HepG2 (cell line): ENCODE data around the gene DENND10. TPM values are rescaled to one million over a fixed set of nuclear protein-coding genes. Genes with fewer than 3 reads are reported as not detected.

ENCODE experiments used
- ARNTL ChIP-seq: sonication (generic); formaldehyde crosslinking; IDR thresholded peaks from 2 replicates; pipeline ENCODE4 v1.4.0; 2020; ENCODE audit warnings: mild to moderate bottlenecking, missing genetic modification reagents
- CCDC6 ChIP-seq: sonication (generic); formaldehyde crosslinking; IDR thresholded peaks from 2 replicates; pipeline ENCODE4 v1.8.1; 2022; ENCODE audit warnings: mild to moderate bottlenecking, missing genetic modification reagents, moderate library complexity
- CHD4 ChIP-seq: fragments of 200-600 bp; sonication (generic); IDR thresholded peaks from 2 replicates; pipeline ENCODE4 v1.7.0; 2017; ENCODE audit warnings: mild to moderate bottlenecking, low read length, borderline replicate concordance
- GATAD2A ChIP-seq: IDR thresholded peaks from 2 replicates; pipeline ENCODE4 v1.6.1; 2016
- HNRNPL ChIP-seq: fragments of 200-400 bp; formaldehyde crosslinking; IDR thresholded peaks from 2 replicates; pipeline ENCODE4 v1.6.1; 2017; ENCODE audit warnings: mild to moderate bottlenecking, low read depth, low read length
- ISL2 ChIP-seq: sonication (generic); formaldehyde crosslinking; IDR thresholded peaks from 2 replicates; pipeline ENCODE4 v1.5.0; 2020; ENCODE audit warnings: missing genetic modification reagents
- KAT7 ChIP-seq: IDR thresholded peaks from 2 replicates; pipeline ENCODE4 v1.6.1; 2018; ENCODE audit warnings: borderline replicate concordance, missing compliant biosample characterization
- KLF6 ChIP-seq: IDR thresholded peaks from 2 replicates; pipeline ENCODE4 v1.8.0; 2016; ENCODE audit warnings: missing biosample characterization, missing genetic modification reagents
- KMT2A ChIP-seq: sonication (generic); formaldehyde crosslinking; IDR thresholded peaks from 2 replicates; pipeline ENCODE4 v1.4.0; 2020; ENCODE audit warnings: missing genetic modification reagents
- MIXL1 ChIP-seq: IDR thresholded peaks from 2 replicates; pipeline ENCODE4 v1.6.1; 2016
- MYC ChIP-seq: sonication (generic); formaldehyde crosslinking; IDR thresholded peaks from 2 replicates; pipeline ENCODE4 v1.9.0; 2021; ENCODE audit warnings: missing genetic modification reagents, borderline replicate concordance
- PITX1 ChIP-seq: sonication (generic); formaldehyde crosslinking; IDR thresholded peaks from 2 replicates; pipeline ENCODE4 v1.5.1; 2020; ENCODE audit warnings: mild to moderate bottlenecking, missing genetic modification reagents
- PLRG1 ChIP-seq: fragments of 450-650 bp; conservative IDR thresholded peaks from 2 replicates; pipeline ENCODE4 v1.6.1; 2016
- ZNF549 ChIP-seq: sonication (generic); formaldehyde crosslinking; IDR thresholded peaks from 2 replicates; pipeline ENCODE4 v1.5.0; 2020; ENCODE audit warnings: missing genetic modification reagents
- ZNF605 ChIP-seq: sonication (generic); formaldehyde crosslinking; IDR thresholded peaks from 2 replicates; pipeline ENCODE4 v1.8.0; 2022; ENCODE audit warnings: mild to moderate bottlenecking, missing genetic modification reagents
- ZNF644 ChIP-seq: IDR thresholded peaks from 2 replicates; pipeline ENCODE4 v1.6.1; 2016; ENCODE audit warnings: low read depth
- ZNF678 ChIP-seq: sonication (generic); formaldehyde crosslinking; IDR thresholded peaks from 2 replicates; pipeline ENCODE4 v1.4.0; 2020; ENCODE audit warnings: mild to moderate bottlenecking, missing genetic modification reagents
- ZNF788 ChIP-seq: sonication (generic); formaldehyde crosslinking; IDR thresholded peaks from 2 replicates; pipeline ENCODE4 v1.5.0; 2020; ENCODE audit warnings: mild to moderate bottlenecking, missing genetic modification reagents, borderline replicate concordance
- ZNF850 ChIP-seq: sonication (generic); formaldehyde crosslinking; conservative IDR thresholded peaks from 2 replicates; pipeline ENCODE4 v1.9.0; 2021; ENCODE audit warnings: mild to moderate bottlenecking, missing genetic modification reagents
- polyA plus RNA-seq, 8 experiments: library from polyadenylated mRNA; depleted of rRNA in 3 of 8; stranded (reverse) in 7 of 8; unstranded in 1 of 8; fragments of >200 nt; fragmentation: Illumina TruSeq in 4 of 8; extraction: Trizol in 4 of 8; gene quantifications; 2 replicates each; pipeline versions ENCODE4 v1.2.1 to v1.2.3, GENCODE V29; 2011 to 2016; ENCODE audit warnings: low read depth in 4 of 8, missing spikeins in 1 of 8, mixed read lengths in 1 of 8; ENCODE audit not compliant: insufficient read depth in 1 of 8
- total RNA-seq, 5 experiments: library from RNA; depleted of rRNA; stranded (reverse); fragments of >200 nt; fragmentation: Illumina TruSeq; extraction: Trizol; gene quantifications; 2 replicates each; pipeline ENCODE4 v1.2.3, GENCODE V29; 2016; ENCODE audit warnings: low read depth in 1 of 5
- TF ChIP-seq, protein P1 (sequence below), 2 experiments: sonication (generic) in 1 of 2; formaldehyde crosslinking in 1 of 2; IDR thresholded peaks; 2 replicates each; pipeline versions ENCODE4 v1.4.0 to v1.6.1; 2018 to 2020; ENCODE audit warnings: missing genetic modification reagents in 2 of 2, borderline replicate concordance in 1 of 2, low read depth in 1 of 2, mild to moderate bottlenecking in 1 of 2, missing biosample characterization in 1 of 2
- TF ChIP-seq, protein P2 (sequence below): sonication (generic); formaldehyde crosslinking; IDR thresholded peaks from 2 replicates; pipeline ENCODE4 v1.8.1; 2023; ENCODE audit warnings: mild to moderate bottlenecking, missing genetic modification reagents
- TF ChIP-seq, protein P3 (sequence below): IDR thresholded peaks from 2 replicates; pipeline ENCODE4 v1.6.1; 2016; ENCODE audit warnings: missing biosample characterization, missing genetic modification reagents, low read depth
- TF ChIP-seq, protein P4 (sequence below): IDR thresholded peaks from 2 replicates; pipeline ENCODE4 v1.6.1; 2016; ENCODE audit warnings: missing compliant biosample characterization, missing genetic modification reagents, borderline replicate concordance
- TF ChIP-seq, protein P5 (sequence below): sonication (generic); formaldehyde crosslinking; IDR thresholded peaks from 2 replicates; pipeline ENCODE4 v1.8.1; 2023; ENCODE audit warnings: mild to moderate bottlenecking, missing genetic modification reagents, borderline replicate concordance
- TF ChIP-seq, protein P6 (sequence below): sonication (generic); formaldehyde crosslinking; conservative IDR thresholded peaks from 2 replicates; pipeline ENCODE4 v1.4.0; 2020; ENCODE audit warnings: missing genetic modification reagents

Gene DENND10
- total and polyA plus RNA-seq, 2 of the 13 experiments (the other 11 are each of a cell fraction or from before 2014, with no cell fraction given): 43.7 to 78.8 TPM

DNA sequence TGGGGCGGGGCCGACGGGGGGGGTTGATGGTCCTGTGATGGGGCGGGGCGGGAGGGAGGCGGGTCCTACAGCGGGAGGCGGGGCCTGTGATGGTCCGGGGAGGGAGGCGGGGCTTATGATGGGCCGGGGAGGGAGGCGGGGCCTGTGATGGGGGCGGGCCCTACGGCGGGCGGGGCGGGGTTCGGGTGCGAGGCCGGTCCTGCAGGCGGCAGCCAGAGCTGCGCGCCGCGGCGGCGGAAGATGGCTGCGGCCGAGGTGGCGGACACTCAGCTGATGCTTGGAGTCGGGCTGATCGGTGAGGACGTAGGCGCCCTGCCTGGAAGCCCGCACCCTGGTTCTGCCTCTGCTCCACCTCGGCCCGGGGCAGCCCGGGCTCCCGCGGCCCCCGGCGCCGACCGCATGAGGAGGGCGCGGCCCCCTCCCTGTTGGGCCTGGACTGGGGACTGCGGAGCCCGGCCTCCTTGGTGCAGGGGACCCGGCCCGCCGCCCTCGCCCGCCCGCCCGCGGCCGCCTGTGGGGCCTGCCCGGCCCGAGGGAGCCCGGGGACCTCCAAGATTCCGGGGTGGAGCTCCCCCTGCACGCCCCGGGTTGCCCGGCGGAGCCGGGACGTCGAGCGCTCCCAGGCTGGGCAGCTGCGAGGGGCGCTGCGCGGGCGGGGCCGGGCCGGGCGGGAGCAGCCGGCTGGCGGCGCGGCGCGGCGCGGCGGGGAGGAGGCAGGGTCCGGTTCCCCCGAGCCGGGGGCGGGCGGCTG is at the start of gene DENND10 (continued):
- TF ChIP-seq KMT2A (no peak), ARNTL (CRISPR knock-in tag) (no peak), KLF6 (CRISPR knock-in tag) (peak; percentile 56; the same call in 1 of the 2 replicates), ZNF605 (CRISPR knock-in tag) (no peak), CHD4 (no peak), CCDC6 (peak; percentile 13; the same call in 1 of the 2 replicates), GATAD2A (CRISPR knock-in tag) (no peak), PLRG1 (no peak), ZNF644 (CRISPR knock-in tag) (no peak), ZNF678 (CRISPR knock-in tag) (no peak), ZNF549 (CRISPR knock-in tag) (no peak), KAT7 (CRISPR knock-in tag) (no peak), HNRNPL (no peak), ZNF788 (CRISPR knock-in tag) (no peak), ZNF850 (CRISPR knock-in tag) (no peak), MIXL1 (CRISPR knock-in tag) (no peak), ISL2 (0 out of 2 replicates have a peak, but pooled peaks have one; percentile 41), MYC (CRISPR knock-in tag) (peak; percentile 42), PITX1 (CRISPR knock-in tag) (no peak)
- TF ChIP-seq, protein P1, sequence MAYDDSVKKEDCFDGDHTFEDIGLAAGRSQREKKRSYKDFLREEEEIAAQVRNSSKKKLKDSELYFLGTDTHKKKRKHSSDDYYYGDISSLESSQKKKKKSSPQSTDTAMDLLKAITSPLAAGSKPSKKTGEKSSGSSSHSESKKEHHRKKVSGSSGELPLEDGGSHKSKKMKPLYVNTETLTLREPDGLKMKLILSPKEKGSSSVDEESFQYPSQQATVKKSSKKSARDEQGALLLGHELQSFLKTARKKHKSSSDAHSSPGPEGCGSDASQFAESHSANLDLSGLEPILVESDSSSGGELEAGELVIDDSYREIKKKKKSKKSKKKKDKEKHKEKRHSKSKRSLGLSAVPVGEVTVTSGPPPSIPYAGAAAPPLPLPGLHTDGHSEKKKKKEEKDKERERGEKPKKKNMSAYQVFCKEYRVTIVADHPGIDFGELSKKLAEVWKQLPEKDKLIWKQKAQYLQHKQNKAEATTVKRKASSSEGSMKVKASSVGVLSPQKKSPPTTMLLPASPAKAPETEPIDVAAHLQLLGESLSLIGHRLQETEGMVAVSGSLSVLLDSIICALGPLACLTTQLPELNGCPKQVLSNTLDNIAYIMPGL (CRISPR knock-in tag; IDR thresholded peaks at IDR 0.05; ENCODE audit: borderline replicate concordance in 1 of 2, low read depth in 1 of 2): 0 out of 4 replicates have a peak, but pooled peaks of 1 of the 2 experiments have one; percentile 23
- TF ChIP-seq, protein P2, sequence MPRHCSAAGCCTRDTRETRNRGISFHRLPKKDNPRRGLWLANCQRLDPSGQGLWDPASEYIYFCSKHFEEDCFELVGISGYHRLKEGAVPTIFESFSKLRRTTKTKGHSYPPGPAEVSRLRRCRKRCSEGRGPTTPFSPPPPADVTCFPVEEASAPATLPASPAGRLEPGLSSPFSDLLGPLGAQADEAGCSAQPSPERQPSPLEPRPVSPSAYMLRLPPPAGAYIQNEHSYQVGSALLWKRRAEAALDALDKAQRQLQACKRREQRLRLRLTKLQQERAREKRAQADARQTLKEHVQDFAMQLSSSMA: no peak
- TF ChIP-seq, protein P3, sequence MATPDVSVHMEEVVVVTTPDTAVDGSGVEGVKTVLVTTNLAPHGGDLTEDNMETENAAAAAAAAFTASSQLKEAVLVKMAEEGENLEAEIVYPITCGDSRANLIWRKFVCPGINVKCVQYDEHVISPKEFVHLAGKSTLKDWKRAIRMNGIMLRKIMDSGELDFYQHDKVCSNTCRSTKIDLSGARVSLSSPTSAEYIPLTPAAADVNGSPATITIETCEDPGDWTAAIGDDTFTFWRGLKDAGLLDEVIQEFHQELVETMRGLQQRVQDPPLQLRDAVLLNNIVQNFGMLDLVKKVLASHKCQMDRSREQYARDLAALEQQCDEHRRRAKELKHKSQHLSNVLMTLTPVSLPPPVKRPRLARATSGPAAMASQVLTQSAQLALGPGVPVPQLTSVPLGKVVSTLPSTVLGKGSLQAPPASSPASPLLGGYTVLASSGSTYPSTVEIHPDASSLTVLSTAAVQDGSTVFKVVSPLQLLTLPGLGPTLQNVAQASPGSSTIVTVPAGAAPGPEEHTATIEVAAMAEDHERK (CRISPR knock-in tag): no peak
- TF ChIP-seq, protein P4, sequence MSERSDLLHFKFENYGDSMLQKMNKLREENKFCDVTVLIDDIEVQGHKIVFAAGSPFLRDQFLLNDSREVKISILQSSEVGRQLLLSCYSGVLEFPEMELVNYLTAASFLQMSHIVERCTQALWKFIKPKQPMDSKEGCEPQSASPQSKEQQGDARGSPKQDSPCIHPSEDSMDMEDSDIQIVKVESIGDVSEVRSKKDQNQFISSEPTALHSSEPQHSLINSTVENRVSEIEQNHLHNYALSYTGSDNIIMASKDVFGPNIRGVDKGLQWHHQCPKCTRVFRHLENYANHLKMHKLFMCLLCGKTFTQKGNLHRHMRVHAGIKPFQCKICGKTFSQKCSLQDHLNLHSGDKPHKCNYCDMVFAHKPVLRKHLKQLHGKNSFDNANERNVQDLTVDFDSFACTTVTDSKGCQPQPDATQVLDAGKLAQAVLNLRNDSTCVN (CRISPR knock-in tag): peak; percentile 45; the same call in 1 of the 2 replicates
- TF ChIP-seq, protein P5, sequence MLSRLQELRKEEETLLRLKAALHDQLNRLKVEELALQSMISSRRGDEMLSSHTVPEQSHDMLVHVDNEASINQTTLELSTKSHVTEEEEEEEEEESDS: no peak
- TF ChIP-seq, protein P6, sequence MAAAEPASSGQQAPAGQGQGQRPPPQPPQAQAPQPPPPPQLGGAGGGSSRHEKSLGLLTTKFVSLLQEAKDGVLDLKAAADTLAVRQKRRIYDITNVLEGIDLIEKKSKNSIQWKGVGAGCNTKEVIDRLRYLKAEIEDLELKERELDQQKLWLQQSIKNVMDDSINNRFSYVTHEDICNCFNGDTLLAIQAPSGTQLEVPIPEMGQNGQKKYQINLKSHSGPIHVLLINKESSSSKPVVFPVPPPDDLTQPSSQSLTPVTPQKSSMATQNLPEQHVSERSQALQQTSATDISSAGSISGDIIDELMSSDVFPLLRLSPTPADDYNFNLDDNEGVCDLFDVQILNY: no peak
